K562 (cell line): ENCODE results near the gene RIPK4. TPM values are rescaled to one million over a fixed set of nuclear protein-coding genes. Genes with fewer than 3 reads are reported as not detected.

Experiments
- ATAC-seq: fragments of 200-7000 bp; cut with Tn5 transposase; 3 replicates; pipeline ENCODE4 v1.9.1; 2020; ENCODE audit warnings: moderate library complexity
- BruUV-seq: library from RNA; stranded (reverse); fragments of 400-500 nt; replicated peaks from 2 replicates; lab custom pipeline; 2021; lab: Mats Ljungman, UMichigan
- CTCF ChIA-PET: fragments of 300-600 bp; formaldehyde crosslinking; extraction: SDS; loops from one replicate; lab custom pipeline; 2021; ENCODE audit warnings: low intra/inter-chr PET ratio; lab: Yijun Ruan, JAX
- POLR2A ChIA-PET: fragments of 300-600, 350-650 bp; sonication (Branson Sonifier 250); formaldehyde crosslinking; extraction: SDS; loops from one replicate; lab custom pipeline; 2021; ENCODE audit warnings: antibody characterized with exemption, inconsistent platforms; lab: Yijun Ruan, JAX
- DNase-seq, 4 experiments: peaks; one replicate each; pipeline versions ENCODE4 v3.0.0 to v3.0.0-alpha.2; 2011 to 2018; ENCODE audit warnings: low spot score in 3 of 4, mixed read lengths in 3 of 4; ENCODE audit errors: extremely low read depth in 1 of 4
- FAIRE-seq: peaks from 2 replicates; lab custom pipeline; 2011; peaks lifted over from hg19 to GRCh38; lab: Jason Lieb, UNC
- H2AFZ ChIP-seq: 2 replicates; pipeline ENCODE4 v1.6.0; 2011; ENCODE audit warnings: low read depth, low read length, control low read depth, inconsistent platforms
- H3K27ac ChIP-seq: fragments of 200-600 bp; 3 replicates; pipeline ENCODE4 v1.8.0; 2011; ENCODE audit warnings: low read depth, mild to moderate bottlenecking, control low read depth, inconsistent platforms, low read length, moderate library complexity, mixed read lengths; ENCODE audit errors: extremely low read depth
- H3K27me3 ChIP-seq, 2 experiments: fragments of 300-600 bp in 1 of 2; 2 replicates in 1 of 2; 3 replicates in 1 of 2; pipeline versions ENCODE4 v1.6.0 to v1.8.0; 2011; ENCODE audit warnings: inconsistent platforms in 2 of 2, low read length in 2 of 2, mild to moderate bottlenecking in 1 of 2, mixed read lengths in 1 of 2, moderate library complexity in 1 of 2; ENCODE audit not compliant: control insufficient read depth in 2 of 2, insufficient read depth in 2 of 2
- H3K36me3 ChIP-seq: fragments of 300-600 bp; 3 replicates; pipeline ENCODE4 v1.8.0; 2011; ENCODE audit warnings: mild to moderate bottlenecking, low read length, inconsistent platforms; ENCODE audit not compliant: control insufficient read depth, insufficient read depth
- H3K4me1 ChIP-seq, 2 experiments: fragments of 200-600 bp in 1 of 2; replicated peaks in 1 of 2; 2 replicates in 1 of 2; 3 replicates in 1 of 2; pipeline versions ENCODE4 v1.5.1 to v1.8.0; 2011; ENCODE audit warnings: inconsistent platforms in 2 of 2, low read length in 2 of 2, mild to moderate bottlenecking in 1 of 2, mixed read lengths in 1 of 2, moderate library complexity in 1 of 2; ENCODE audit not compliant: control insufficient read depth in 2 of 2, insufficient read depth in 2 of 2
- H3K4me2 ChIP-seq: 2 replicates; pipeline ENCODE4 v1.6.1; 2011; ENCODE audit warnings: low read length, control low read depth, inconsistent platforms, mixed read lengths; ENCODE audit not compliant: insufficient read depth
- H3K4me3 ChIP-seq: fragments of 200-600 bp; sonication (generic), shearing (Covaris generic); 2 replicates; pipeline ENCODE4 v1.5.1; 2016; ENCODE audit warnings: control low read depth, inconsistent platforms
- H3K79me2 ChIP-seq: fragments of 200-600 bp; 3 replicates; pipeline ENCODE4 v1.8.0; 2011; ENCODE audit warnings: low read length, inconsistent platforms; ENCODE audit not compliant: control insufficient read depth, insufficient read depth
- H3K9ac ChIP-seq, 2 experiments: 2 replicates each; pipeline versions ENCODE4 v1.6.0 to v1.6.1; 2011; ENCODE audit warnings: low read depth in 2 of 2, low read length in 2 of 2, control low read depth in 1 of 2, inconsistent platforms in 1 of 2, mild to moderate bottlenecking in 1 of 2, mixed read lengths in 1 of 2; ENCODE audit not compliant: insufficient read depth in 1 of 2
- H3K9me1 ChIP-seq: one replicate; pipeline ENCODE4 v1.6.0; 2011; ENCODE audit warnings: inconsistent platforms, mild to moderate bottlenecking, low read length, moderate library complexity; ENCODE audit not compliant: control insufficient read depth, insufficient read depth
- H3K9me3 ChIP-seq: replicated peaks from 2 replicates; pipeline ENCODE4 v1.5.1; 2011; ENCODE audit warnings: low read depth, low read length, inconsistent platforms; ENCODE audit not compliant: control insufficient read depth, insufficient read depth
- H4K20me1 ChIP-seq: replicated peaks from 2 replicates; pipeline ENCODE4 v1.6.1; 2011; ENCODE audit warnings: low read length, inconsistent platforms, mixed read lengths; ENCODE audit not compliant: control insufficient read depth, insufficient read depth
- BRD4 ChIP-seq: fragments of 200-600 bp; sonication (generic); IDR thresholded peaks from 2 replicates; pipeline ENCODE4 v1.6.1; 2017; ENCODE audit warnings: inconsistent platforms
- CCAR2 ChIP-seq: fragments of 200-400 bp; formaldehyde crosslinking; IDR thresholded peaks from 2 replicates; pipeline ENCODE4 v1.6.1; 2017; ENCODE audit warnings: mild to moderate bottlenecking, low read depth, low read length
- MAZ ChIP-seq, 2 experiments: fragments of 450-650 bp in 1 of 2; sonication (generic) in 1 of 2; formaldehyde crosslinking; IDR thresholded peaks in 1 of 2; conservative IDR thresholded peaks in 1 of 2; 2 replicates each; pipeline versions ENCODE4 v1.4.0 to v1.5.0; 2020; ENCODE audit warnings: mild to moderate bottlenecking in 1 of 2, missing genetic modification reagents in 1 of 2
- MBD2 ChIP-seq: sonication (generic); IDR thresholded peaks from 2 replicates; pipeline ENCODE4 v1.6.1; 2016; ENCODE audit warnings: low read depth, borderline replicate concordance
- PPARD ChIP-seq: fragments of 250-450 bp; sonication (Bioruptor Pico); IDR thresholded peaks from 2 replicates; pipeline ENCODE4 v1.8.0; 2022; ENCODE audit warnings: inconsistent platforms, mild to moderate bottlenecking, moderate library complexity
- SETDB1 ChIP-seq: IDR thresholded peaks from one replicate; pipeline ENCODE4 v1.6.1; 2012; ENCODE audit warnings: low read length, control low read depth, inconsistent platforms
- SRSF9 ChIP-seq: fragments of 200-400 bp; formaldehyde crosslinking; IDR thresholded peaks from 2 replicates; pipeline ENCODE4 v1.6.1; 2017; ENCODE audit warnings: low read depth, low read length, borderline replicate concordance
- ZC3H11A ChIP-seq: IDR thresholded peaks from 2 replicates; pipeline ENCODE4 v1.6.1; 2012; ENCODE audit warnings: low read depth, low read length, improper control_type of control experiment
- ZC3H8 ChIP-seq: fragments of 450-650 bp; IDR thresholded peaks from 2 replicates; pipeline ENCODE4 v1.6.1; 2017
- ZNF212 ChIP-seq: fragments of 450-650 bp; formaldehyde crosslinking; IDR thresholded peaks from 2 replicates; pipeline ENCODE4 v1.4.0; 2020; ENCODE audit warnings: mild to moderate bottlenecking
- WGBS: fragments of 100-300 bp; shearing (Covaris generic); methylation state at CpG from one replicate; pipeline ENCODE4 v1.1.6; 2016; ENCODE audit warnings: low coverage, mixed read lengths; ENCODE audit not compliant: insufficient coverage; ENCODE audit errors: missing lambda C conversion rate; 5-methylcytosine and 5-hydroxymethylcytosine counted together
- in situ Hi-C: fragments of 300-500 bp; cut with MboI; formaldehyde crosslinking; loops from 4 replicates; pipeline ENCODE4 v1.15.0; 2018; ENCODE audit warnings: inconsistent platforms, mixed read lengths
- intact Hi-C: fragments of 100-400 bp; cut with micrococcal nuclease; formaldehyde crosslinking; loops from 2 replicates; pipeline ENCODE4 v1.14.2; 2022
- polyA plus RNA-seq, 8 experiments: library from polyadenylated mRNA; depleted of rRNA in 4 of 8; stranded (reverse) in 5 of 8; unstranded in 3 of 8; fragments of >200 nt; fragmentation: Nextera tagmentation in 2 of 8; fragmentation: Illumina TruSeq in 1 of 8; extraction: Ambion mirVana in 2 of 8; extraction: Trizol in 1 of 8; gene quantifications; 2 replicates each; pipeline versions ENCODE4 v1.2.1 to v1.2.3, GENCODE V29; 2011 to 2014; ENCODE audit warnings: inconsistent platforms in 1 of 8, missing spikeins in 1 of 8
- total RNA-seq, 7 experiments: library from RNA; depleted of rRNA in 6 of 7; stranded (reverse); fragments of >200 nt in 6 of 7; fragmentation: Illumina TruSeq in 2 of 7; extraction: Trizol in 2 of 7; gene quantifications; 2 replicates each; pipeline versions ENCODE4 v1.2.1 to v1.2.3, GENCODE V29; 2011 to 2021; ENCODE audit warnings: low replicate concordance in 1 of 7
- TF ChIP-seq, protein P1 (sequence below): fragments of 250-450 bp; sonication (Bioruptor Pico); IDR thresholded peaks from 2 replicates; pipeline ENCODE4 v1.5.0; 2021; ENCODE audit warnings: mild to moderate bottlenecking, borderline replicate concordance
- TF ChIP-seq, protein P2 (sequence below): fragments of 250-450 bp; sonication (Bioruptor Pico); IDR thresholded peaks from 2 replicates; pipeline ENCODE4 v1.8.0; 2022; ENCODE audit warnings: inconsistent platforms, mild to moderate bottlenecking, moderate library complexity, borderline replicate concordance
- TF ChIP-seq, protein P3 (sequence below): fragments of 450-650 bp; formaldehyde crosslinking; IDR thresholded peaks from 2 replicates; pipeline ENCODE4 v1.4.0; 2020; ENCODE audit warnings: mild to moderate bottlenecking, moderate library complexity
- TF ChIP-seq, protein P4 (sequence below): fragments of 250-450 bp; sonication (Bioruptor Pico); IDR thresholded peaks from 2 replicates; pipeline ENCODE4 v1.8.0; 2022; ENCODE audit warnings: moderate library complexity, mild to moderate bottlenecking, inconsistent platforms

Gene RIPK4
- total and polyA plus RNA-seq, 9 of the 15 experiments (the other 6 are each of a cell fraction or from before 2014, with no cell fraction given) = not detected

DNA sequence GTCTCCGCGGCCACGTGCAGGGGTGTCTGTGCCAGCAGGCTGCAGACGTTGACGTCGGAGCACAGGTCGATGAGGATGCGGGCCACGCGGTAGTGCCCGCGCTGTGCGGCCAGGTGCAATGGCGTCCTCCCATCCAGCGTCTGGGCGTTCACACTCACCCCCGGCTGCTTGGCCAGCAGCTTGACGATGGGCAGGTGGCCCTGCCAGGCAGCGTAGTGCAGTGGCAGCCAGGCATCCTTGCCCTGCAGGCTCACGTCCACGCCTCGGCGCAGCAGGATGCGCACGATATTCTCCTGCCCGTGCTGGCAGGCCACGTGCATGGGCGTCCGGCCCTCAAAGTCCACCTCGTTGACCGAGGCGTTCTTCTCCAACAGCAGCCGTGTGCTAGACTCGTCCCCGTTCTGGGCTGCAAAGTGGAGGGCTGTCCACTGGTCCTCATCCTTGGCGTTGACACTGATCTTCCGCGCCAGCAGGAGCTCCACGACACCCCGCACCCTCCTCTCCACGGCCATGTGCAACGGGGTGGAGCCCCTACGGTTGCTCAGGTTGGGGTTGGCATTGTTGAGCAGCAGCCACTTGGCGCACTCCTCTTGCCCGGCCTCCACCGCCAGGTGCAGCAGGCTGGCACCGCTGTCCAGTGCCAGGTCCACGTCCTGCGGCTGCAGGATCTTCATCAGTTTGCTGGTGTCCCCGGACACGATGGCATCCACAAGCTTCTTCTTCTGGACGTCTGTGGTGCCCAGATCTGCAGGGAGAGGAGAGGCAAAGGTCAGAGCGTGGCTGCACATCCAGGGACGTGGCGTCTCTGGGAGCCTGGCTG lies 25.4 kb downstream of the RIPK4 start:
- no peaks in the 10 kb centered on the region for H3K79me2 ChIP-seq
- no peaks in the 10 kb centered on the region for H3K9me1 ChIP-seq
- peaks cover 60 to 89% of the 10 kb centered on the region in 2 experiments for H3K27me3 ChIP-seq
- FAIRE-seq (no peak), DNase-seq (no peak), ATAC-seq (no peak)
- 3% methylated on average over 52 of the region's 55 CpGs for WGBS
- H3K9ac ChIP-seq = no peak overlapping the region
- H4K20me1 ChIP-seq = peaks cover 18% of the 10 kb centered on the region; the same call in 1 of the 2 replicates
- BruUV-seq = no TSS peak
- no peaks in the 10 kb centered on the region for H3K9me3 ChIP-seq
- intact Hi-C loops = no loop called here
- no peak overlapping the region for H2AFZ ChIP-seq
- in situ Hi-C loops = no loop called here
- POLR2A ChIA-PET = no interaction called here
- H3K27ac ChIP-seq = no peak overlapping the region
- H3K4me3 ChIP-seq = no peak overlapping the region
- H3K4me1 ChIP-seq = peaks cover 0 to 10% of the 10 kb centered on the region in 2 experiments; a peak in 1 of 5 replicates
- H3K4me2 ChIP-seq = no peak overlapping the region
- CTCF ChIA-PET = no interaction called here
- no peaks in the 10 kb centered on the region for H3K36me3 ChIP-seq
- TF ChIP-seq, protein P1, sequence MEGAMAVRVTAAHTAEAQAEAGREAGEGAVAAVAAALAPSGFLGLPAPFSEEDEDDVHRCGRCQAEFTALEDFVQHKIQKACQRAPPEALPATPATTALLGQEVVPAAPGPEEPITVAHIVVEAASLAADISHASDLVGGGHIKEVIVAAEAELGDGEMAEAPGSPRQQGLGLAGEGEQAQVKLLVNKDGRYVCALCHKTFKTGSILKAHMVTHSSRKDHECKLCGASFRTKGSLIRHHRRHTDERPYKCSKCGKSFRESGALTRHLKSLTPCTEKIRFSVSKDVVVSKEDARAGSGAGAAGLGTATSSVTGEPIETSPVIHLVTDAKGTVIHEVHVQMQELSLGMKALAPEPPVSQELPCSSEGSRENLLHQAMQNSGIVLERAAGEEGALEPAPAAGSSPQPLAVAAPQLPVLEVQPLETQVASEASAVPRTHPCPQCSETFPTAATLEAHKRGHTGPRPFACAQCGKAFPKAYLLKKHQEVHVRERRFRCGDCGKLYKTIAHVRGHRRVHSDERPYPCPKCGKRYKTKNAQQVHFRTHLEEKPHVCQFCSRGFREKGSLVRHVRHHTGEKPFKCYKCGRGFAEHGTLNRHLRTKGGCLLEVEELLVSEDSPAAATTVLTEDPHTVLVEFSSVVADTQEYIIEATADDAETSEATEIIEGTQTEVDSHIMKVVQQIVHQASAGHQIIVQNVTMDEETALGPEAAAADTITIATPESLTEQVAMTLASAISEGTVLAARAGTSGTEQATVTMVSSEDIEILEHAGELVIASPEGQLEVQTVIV (CRISPR knock-in tag) = no peak
- TF ChIP-seq PPARD (CRISPR knock-in tag) (no peak), MAZ (CRISPR knock-in tag; conservative IDR thresholded peaks at IDR 0.05 in 1 of 2, IDR thresholded peaks at IDR 0.05 in 1 of 2) (no peak), ZC3H8 (no peak), SETDB1 (no peak), CCAR2 (no peak), SRSF9 (no peak), MBD2 (no peak), ZNF212 (no peak), ZC3H11A (no peak), BRD4 (no peak)
- TF ChIP-seq, protein P2, sequence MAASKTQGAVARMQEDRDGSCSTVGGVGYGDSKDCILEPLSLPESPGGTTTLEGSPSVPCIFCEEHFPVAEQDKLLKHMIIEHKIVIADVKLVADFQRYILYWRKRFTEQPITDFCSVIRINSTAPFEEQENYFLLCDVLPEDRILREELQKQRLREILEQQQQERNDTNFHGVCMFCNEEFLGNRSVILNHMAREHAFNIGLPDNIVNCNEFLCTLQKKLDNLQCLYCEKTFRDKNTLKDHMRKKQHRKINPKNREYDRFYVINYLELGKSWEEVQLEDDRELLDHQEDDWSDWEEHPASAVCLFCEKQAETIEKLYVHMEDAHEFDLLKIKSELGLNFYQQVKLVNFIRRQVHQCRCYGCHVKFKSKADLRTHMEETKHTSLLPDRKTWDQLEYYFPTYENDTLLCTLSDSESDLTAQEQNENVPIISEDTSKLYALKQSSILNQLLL (CRISPR knock-in tag) = no peak
- TF ChIP-seq, protein P3, sequence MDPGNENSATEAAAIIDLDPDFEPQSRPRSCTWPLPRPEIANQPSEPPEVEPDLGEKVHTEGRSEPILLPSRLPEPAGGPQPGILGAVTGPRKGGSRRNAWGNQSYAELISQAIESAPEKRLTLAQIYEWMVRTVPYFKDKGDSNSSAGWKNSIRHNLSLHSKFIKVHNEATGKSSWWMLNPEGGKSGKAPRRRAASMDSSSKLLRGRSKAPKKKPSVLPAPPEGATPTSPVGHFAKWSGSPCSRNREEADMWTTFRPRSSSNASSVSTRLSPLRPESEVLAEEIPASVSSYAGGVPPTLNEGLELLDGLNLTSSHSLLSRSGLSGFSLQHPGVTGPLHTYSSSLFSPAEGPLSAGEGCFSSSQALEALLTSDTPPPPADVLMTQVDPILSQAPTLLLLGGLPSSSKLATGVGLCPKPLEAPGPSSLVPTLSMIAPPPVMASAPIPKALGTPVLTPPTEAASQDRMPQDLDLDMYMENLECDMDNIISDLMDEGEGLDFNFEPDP (CRISPR knock-in tag) = no peak
- TF ChIP-seq, protein P4, sequence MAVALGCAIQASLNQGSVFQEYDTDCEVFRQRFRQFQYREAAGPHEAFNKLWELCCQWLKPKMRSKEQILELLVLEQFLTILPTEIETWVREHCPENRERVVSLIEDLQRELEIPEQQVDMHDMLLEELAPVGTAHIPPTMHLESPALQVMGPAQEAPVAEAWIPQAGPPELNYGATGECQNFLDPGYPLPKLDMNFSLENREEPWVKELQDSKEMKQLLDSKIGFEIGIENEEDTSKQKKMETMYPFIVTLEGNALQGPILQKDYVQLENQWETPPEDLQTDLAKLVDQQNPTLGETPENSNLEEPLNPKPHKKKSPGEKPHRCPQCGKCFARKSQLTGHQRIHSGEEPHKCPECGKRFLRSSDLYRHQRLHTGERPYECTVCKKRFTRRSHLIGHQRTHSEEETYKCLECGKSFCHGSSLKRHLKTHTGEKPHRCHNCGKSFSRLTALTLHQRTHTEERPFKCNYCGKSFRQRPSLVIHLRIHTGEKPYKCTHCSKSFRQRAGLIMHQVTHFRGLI = no peak
